Ammon's horn (tissue), 1 donor: ENCODE results near the gene RADIL.

ENCODE experiments used
- DNase-seq: peaks from one replicate; pipeline ENCODE4 v3.0.0-alpha.2; 2016; ENCODE audit warnings: low spot score

Gene RADIL

GRCh38 chr7:4883033-4883371 lies 514 bp downstream of the RADIL start:
- DNase-seq, result no peak

GRCh38 chr7:4882169-4883032 lies 1.1 kb downstream of the RADIL start:
- DNase-seq, result peak; percentile 61

DNA sequence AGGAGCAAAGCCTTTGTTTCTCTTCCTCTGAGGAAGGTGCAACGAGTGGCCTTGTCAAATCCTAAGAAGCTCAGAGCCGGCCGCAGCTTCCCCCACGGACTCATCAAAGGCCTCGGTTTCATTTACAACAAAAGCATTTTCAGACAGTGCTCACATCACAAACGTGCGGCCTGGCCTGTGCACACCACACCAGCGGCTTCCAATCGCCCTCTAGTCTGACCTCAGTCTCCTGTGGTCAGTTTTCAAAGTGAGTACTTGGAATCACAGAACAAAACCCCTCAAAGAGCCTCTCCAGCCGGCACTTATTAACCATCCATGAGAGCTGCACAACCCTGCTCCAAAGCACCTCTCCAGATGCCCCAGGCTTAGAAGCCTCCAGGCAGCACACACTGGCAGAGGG lies 3.3 kb downstream of the RADIL start:
- no peak for DNase-seq

DNA sequence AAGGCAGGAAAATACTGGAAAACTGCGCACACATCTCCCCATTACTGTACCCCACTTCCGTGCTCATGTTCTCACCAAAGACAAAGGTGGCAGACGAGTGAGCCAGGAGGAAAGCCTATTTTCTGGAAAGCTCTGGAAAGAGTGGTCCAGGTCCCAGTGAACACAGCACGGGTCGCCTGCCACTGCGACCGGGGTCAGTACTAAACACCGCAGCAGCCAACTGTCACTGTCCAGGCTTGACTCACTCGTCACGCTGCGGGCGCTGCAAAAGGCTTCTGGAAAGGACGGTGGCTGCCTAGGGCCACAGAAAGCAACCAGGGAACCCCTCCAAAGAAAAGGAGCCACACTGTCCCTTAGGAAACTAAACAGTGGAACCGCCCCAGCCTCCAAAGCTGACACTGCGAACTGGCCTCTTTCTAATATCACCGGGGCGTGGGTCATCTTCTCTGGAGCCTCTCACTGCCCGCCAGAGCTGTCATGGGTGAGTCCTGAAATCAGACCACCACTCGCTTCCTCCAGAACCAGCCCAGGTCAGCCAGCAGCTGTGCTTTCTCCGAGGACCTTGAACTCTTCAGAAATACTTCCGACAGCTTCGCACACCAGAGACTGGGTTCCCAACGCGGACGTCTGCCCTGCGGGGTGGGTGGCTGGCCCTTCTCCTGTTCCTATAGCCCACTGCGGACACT lies 4.0 kb downstream of the RADIL start:
- DNase-seq, result no peak

DNA sequence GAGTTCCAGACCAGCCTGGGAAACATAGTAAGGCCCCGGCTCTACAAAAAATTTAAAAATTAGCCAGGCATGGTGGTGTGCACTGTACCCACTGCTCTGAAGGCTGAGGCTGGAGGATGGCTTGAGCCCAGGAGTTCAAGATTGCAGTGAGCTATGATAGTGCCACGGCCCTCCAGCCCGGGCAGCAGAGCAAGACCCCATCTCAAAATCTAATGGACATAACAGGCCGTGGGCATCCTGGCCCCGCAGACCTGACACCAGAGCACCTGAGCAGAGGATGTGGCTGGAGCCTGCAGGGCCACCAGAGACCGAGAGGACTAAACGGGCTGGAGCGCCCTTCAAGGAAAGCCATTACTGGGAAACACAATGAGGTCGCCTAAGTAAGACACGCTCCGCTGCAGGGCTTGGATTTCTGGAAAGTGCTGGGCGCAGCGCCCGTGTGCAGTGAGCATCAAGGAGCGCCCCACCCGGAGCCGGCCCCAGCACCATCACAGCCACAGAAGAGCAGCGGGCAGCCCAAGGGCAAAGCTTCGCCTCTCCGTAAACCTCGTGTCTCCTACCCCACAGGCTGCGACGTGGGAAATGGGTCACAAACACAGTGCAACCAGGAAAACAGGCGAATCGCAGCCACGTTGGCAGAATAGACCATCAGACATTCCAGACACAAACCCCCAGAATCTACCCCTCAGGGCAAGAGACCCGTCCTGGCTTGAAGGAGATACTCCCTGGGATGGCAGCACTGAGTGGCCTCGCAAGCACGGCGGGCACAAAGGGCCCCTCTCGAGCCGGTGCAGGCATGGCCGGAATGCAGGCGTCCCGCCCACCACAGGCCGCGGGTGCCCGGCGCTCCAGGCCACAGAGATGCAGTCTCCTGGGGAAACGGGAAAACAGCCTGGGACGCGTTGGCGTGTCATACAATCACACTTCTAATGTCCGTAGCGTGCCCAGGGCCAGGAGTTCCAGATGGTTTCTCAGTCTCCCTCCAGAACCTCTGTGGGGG lies 4.9 kb downstream of the RADIL start:
- DNase-seq, result peak; percentile 48

GRCh38 chr7:4876586-4876985 lies 6.9 kb downstream of the RADIL start:
- no peak for DNase-seq

GRCh38 chr7:4875391-4875790 lies 8.1 kb downstream of the RADIL start:
- DNase-seq, result no peak

DNA sequence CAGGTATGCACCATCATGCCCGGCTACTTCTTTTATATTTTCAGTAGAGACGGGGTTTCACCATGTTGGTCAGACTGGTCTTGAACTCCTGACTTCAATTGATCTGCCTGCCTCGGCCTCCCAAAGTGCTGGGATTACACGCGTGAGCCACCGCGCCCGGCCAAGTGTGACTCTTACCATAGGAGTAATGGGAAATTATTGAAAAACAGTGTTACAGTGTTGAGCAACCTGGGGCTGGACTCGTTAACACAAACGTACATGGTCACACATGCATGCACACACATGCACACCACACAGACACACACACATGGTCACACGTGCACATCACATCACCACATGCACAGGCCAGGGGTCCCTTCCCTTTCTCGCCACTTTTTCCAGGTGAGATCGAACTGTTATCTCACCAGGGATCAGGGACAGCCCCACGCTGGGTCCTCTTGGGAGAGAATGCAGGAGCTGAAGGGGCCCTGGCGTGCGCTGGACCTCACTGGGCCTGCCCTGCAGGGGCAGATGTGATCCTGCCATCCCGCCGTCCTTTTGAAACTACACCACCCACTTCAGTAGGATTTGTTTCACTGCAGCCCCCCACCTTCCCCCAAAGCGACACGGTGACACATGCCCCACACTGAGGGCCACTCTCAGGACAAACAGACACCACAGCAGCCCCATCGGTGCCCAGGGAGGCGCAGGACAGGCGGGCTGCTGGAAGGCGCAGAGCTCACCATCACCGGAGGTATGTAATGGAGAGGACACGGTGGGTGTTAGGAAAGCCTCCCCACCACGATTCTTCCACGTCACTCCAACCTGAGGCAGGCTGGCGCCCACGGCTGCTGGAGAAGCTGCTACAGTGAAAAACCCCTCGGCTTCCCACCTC lies 10.2 kb downstream of the RADIL start:
- DNase-seq, result no peak

DNA sequence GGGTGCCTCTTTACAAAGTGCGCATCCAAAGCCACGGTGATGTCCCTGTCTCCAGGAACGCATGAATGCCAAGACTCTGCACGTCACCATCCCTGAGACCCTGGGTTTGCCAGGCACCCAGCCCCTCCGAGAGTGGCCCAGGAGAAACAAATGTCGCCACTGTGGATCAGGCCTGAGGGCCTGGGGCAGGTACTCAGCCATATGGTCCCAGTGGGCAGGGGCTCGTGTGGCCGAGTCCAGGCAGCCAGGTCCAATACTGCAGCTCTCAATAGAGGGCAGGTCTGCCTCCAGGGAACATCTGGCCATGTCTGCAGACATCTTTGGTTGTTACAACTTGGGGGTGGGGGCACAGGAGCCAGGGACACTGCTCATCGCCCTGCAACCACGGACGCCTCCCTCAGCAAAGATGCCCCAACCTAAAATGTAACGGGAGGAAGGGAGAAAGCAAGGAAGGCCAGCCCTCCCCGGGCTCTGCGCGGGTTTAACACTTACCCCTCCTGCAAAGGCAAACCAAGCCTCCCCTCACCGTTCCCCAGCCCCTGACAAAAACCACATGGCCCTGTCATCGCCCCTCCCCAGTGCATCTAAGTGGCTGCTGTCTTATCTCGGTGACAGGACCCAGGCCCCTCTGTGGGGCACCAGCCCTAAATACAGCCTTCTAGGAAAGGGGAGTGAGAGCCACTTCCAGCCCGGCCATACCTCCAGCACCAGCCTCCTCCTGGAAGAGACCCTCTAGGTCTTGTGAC lies 11.4 kb downstream of the RADIL start:
- no peak for DNase-seq

GRCh38 chr7:4871056-4871680 lies 12.3 kb downstream of the RADIL start:
- no peak for DNase-seq

DNA sequence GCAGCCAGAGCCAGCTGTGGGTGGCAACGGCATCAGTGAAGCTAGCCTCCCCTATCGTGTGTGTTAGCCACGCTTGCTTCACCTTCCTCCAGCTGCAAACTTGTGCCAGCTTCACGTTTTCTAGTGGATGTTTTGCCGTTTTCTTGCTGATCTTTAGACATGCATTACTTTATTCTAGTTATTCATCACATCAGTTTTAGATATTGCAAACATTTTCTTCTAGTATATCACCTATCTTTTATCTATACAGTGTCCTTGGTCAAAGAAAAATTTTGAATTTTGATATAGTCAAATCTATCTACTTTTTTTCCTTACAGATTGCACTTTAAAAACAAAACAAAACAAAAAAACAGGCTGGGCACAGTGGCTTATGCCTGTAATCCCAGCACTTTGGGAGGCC lies 15.0 kb downstream of the RADIL start:
- no peak for DNase-seq

DNA sequence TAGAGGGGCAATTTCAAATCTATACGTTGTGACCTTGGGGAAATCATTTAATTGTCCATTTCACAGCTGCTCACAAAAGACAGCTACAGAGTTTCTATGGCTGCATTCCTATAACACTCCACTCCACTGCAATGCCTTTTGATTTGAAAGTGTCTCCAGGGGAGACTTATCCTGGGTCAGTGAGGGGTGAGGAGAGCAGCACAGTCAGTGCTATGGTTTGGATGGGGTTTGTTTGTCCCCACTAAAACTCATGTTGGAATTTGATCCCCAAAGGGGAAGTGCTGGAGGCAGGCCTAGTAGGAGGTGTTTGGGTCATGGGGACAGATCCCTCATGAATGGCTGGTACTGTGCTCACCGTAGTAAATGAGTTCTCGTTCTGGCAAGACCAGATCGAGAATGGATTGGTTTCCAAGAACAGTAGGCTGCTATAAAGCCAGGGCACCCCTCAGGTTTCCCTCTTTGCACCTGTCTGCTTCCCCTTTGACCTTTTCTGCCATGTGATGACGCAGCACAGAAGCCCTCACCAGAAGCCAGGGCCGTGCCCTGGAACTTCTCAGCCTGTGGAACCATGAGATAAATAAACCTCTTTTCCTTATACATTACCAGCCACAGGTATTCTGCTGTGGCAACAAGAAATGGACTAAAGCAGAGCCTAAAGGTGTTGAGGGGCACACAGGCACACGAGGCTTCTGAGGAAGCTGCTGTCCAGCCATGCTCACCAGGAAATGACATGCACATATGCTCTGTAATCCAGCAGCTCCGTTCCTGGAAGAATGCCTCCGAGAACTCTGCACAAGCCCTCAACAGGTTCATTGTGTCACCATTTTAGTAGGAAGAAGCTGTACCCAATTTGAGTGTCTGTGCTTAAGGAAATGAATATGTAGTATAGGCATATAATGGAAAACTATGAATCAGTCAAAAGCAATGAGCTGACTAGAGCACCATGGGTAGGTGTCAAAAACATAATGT lies 16.7 kb downstream of the RADIL start:
- no peak for DNase-seq

- DNase-seq, result no peak
Measured at GRCh38 chr7:4862156-4862555, 21.4 kb downstream of the RADIL start.

- DNase-seq, result no peak
Measured at GRCh38 chr7:4861673-4862072, 21.8 kb downstream of the RADIL start, which contains the start of gene PAPOLB. PAPOLB (minus strand) TSS chr7:4862030; CDS start chr7:4861810, 220 bp downstream.

DNA sequence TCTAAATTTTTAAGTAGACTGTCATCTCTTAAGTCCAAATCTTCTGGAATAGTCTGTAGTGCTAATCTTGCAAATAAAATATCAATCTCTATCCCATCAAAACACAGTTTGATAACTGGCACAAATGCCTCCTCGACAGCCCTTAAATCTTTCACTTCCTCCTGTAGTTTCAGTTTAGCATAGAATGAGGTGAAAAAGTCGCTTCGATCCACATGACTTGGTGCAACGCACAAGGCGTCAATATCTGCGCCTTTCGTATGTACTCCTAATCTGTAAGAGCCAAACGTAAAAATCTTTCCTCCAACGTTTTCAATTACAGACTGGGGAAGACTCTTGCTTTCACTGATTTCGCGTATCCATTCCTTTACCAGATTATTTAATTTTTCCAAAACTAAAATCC lies 22.3 kb downstream of the RADIL start:
- no peak for DNase-seq

- DNase-seq, result no peak
Measured at GRCh38 chr7:4857189-4857588, 26.3 kb downstream of the RADIL start.

DNA sequence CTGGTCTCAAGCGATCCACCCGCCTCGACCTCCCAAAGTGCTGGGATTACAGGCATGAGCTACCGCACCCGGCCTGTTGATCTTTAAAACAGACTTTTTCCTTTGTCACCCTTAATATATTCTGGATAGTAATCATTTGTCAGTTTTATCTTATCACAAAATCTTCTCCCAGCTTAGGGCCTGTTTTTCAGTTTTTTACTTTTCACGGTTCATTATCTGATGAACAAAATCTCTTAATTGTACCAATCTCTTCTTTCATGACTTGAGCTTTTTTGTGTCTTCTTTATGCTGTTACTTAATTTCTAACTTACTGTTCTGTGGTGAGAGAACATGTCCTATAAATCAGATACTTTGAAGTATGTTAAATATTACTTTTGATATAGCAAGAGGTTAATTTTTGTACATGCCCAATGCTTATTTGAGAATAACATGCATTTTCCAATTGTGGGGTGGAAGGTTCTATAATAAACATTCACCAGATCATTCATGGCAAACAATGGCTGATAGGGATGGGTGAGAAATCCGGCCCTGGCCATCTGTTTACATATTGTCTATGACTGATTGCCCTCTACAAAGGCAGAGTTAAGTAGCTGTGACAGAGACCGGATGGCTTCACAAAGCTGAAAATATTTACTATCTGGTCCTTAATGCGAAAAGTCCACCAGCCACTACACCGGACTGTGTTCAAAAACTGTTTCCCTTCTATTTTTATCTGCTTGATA lies 27.0 kb downstream of the RADIL start:
- no peak for DNase-seq

DNA sequence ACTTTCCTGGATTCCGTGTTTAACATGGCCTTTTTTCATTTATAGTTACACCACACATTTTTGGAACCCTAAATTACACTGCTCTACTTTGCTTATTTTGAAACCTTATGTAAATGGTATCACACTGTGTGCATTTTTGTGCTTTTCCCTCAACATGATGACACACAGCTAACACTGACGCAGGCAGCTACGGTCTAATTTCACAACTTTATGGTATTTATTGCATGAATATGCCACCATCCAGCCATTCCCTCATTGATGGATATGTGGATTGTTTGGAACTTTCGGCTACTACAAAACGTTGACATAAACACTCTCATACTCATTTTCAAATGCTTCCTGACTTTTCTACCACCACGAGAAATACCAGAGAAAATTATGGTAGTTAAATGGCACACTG lies 28.6 kb downstream of the RADIL start:
- DNase-seq, result no peak
